Parathyroid adenoma (tissue), 2 donors: ENCODE data around the gene TAF1.
"Not testable (repeated sequence)": the region's sequence is repeated elsewhere in the genome, so short reads cannot be mapped to it uniquely, and the experiment has no call there.

Experiments used
- H2AFZ ChIP-seq: fragments of 300-600 bp; sonication (generic); one replicate; pipeline ENCODE4 v1.7.0; 2017; ENCODE audit warnings: antibody characterized with exemption, mild to moderate bottlenecking
- H3K27ac ChIP-seq: fragments of 300-600 bp; sonication (generic); one replicate; pipeline ENCODE4 v1.7.0; 2017
- H3K27me3 ChIP-seq: fragments of 300-600 bp; sonication (generic); one replicate; pipeline ENCODE4 v1.7.0; 2017; ENCODE audit warnings: low read length; ENCODE audit not compliant: control insufficient read depth, insufficient read depth
- H3K36me3 ChIP-seq: fragments of 300-600 bp; sonication (generic); one replicate; pipeline ENCODE4 v1.7.0; 2017; ENCODE audit warnings: low read length; ENCODE audit not compliant: control insufficient read depth, insufficient read depth
- H3K4me1 ChIP-seq: fragments of 300-600 bp; sonication (generic); one replicate; pipeline ENCODE4 v1.7.0; 2017; ENCODE audit warnings: control low read depth
- H3K4me2 ChIP-seq: fragments of 300-600 bp; sonication (generic); one replicate; pipeline ENCODE4 v1.7.0; 2017; ENCODE audit warnings: low read length
- H3K4me3 ChIP-seq: fragments of 300-600 bp; sonication (generic); one replicate; pipeline ENCODE4 v1.7.0; 2017; ENCODE audit warnings: low read depth, low read length
- H3K79me2 ChIP-seq: fragments of 300-600 bp; sonication (generic); one replicate; pipeline ENCODE4 v1.7.0; 2017; ENCODE audit warnings: control low read depth
- H3K9ac ChIP-seq: fragments of 300-600 bp; sonication (generic); one replicate; pipeline ENCODE4 v1.7.0; 2017; ENCODE audit warnings: mild to moderate bottlenecking
- H3K9me3 ChIP-seq: fragments of 300-600 bp; sonication (generic); one replicate; pipeline ENCODE4 v1.7.0; 2017; ENCODE audit warnings: low read length; ENCODE audit not compliant: control insufficient read depth
- TF ChIP-seq, protein P1 (sequence below): fragments of 300-600 bp; sonication (generic); IDR thresholded peaks from one replicate; pipeline ENCODE4 v1.7.0; 2017; ENCODE audit warnings: antibody characterized with exemption, mild to moderate bottlenecking
- donor health status: primary hyperparathyroidism.

Gene TAF1

GRCh38 chrX:71326394-71326793 lies 39.8 kb upstream of the TAF1 start:
- Histone ChIP-seq H3K9me3 (no peaks in the 10 kb centered on the region), H3K36me3 (no peaks in the 10 kb centered on the region), H3K27me3 (no peaks in the 10 kb centered on the region), H3K4me2 (no peak overlapping the region), H2AFZ (no peak overlapping the region), H3K4me1 (no peaks in the 10 kb centered on the region), H3K79me2 (no peaks in the 10 kb centered on the region), H3K27ac (no peak overlapping the region), H3K9ac (no peak overlapping the region), H3K4me3 (no peak overlapping the region)
- TF ChIP-seq, protein P1, sequence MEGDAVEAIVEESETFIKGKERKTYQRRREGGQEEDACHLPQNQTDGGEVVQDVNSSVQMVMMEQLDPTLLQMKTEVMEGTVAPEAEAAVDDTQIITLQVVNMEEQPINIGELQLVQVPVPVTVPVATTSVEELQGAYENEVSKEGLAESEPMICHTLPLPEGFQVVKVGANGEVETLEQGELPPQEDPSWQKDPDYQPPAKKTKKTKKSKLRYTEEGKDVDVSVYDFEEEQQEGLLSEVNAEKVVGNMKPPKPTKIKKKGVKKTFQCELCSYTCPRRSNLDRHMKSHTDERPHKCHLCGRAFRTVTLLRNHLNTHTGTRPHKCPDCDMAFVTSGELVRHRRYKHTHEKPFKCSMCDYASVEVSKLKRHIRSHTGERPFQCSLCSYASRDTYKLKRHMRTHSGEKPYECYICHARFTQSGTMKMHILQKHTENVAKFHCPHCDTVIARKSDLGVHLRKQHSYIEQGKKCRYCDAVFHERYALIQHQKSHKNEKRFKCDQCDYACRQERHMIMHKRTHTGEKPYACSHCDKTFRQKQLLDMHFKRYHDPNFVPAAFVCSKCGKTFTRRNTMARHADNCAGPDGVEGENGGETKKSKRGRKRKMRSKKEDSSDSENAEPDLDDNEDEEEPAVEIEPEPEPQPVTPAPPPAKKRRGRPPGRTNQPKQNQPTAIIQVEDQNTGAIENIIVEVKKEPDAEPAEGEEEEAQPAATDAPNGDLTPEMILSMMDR, result no peak

GRCh38 chrX:71349151-71349665 lies 16.9 kb upstream of the TAF1 start:
- not testable (repeated sequence) for H3K4me1 ChIP-seq, H3K79me2 ChIP-seq, H3K27ac ChIP-seq, H3K9me3 ChIP-seq, H3K4me3 ChIP-seq, H3K4me2 ChIP-seq, H3K36me3 ChIP-seq, H3K9ac ChIP-seq, H3K27me3 ChIP-seq, H2AFZ ChIP-seq

DNA sequence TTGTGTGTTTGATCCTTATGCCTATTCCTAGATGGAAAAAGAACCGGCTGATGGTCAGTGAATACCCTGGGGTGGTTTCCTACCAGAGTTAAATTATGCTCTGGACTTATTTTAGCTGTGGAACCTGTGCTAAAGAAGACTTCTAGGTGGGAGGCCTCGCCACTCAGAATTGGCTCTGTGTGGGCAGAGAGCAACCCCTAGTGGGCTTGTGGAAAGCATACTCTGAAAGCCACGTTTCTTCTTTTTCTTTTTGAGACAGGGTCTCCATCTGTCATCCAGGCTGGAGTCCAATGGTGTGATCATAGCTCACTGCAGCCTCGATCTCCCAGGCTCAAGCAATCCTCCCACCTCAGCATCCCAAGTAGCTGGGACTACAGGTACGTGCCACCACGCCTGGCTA lies 16.3 kb upstream of the TAF1 start:
- H3K9me3 ChIP-seq, H3K4me3 ChIP-seq, H3K9ac ChIP-seq, H3K36me3 ChIP-seq, H2AFZ ChIP-seq, H3K79me2 ChIP-seq, H3K4me2 ChIP-seq, H3K27ac ChIP-seq, H3K27me3 ChIP-seq, H3K4me1 ChIP-seq: not testable (repeated sequence)

- H3K27ac ChIP-seq, H3K4me2 ChIP-seq, H3K79me2 ChIP-seq, H3K4me1 ChIP-seq, H3K9ac ChIP-seq, H3K4me3 ChIP-seq, H3K27me3 ChIP-seq, H3K9me3 ChIP-seq, H2AFZ ChIP-seq, H3K36me3 ChIP-seq: not testable (repeated sequence)
Observed at GRCh38 chrX:71352439-71352838, 13.7 kb upstream of the TAF1 start.

- Histone ChIP-seq H3K9me3 (no peaks in the 10 kb centered on the region), H3K79me2 (peaks cover 11% of the 10 kb centered on the region), H3K27ac (no peak overlapping the region), H3K4me1 (peaks cover 5% of the 10 kb centered on the region), H3K27me3 (no peaks in the 10 kb centered on the region), H2AFZ (no peak overlapping the region), H3K4me3 (no peak overlapping the region), H3K9ac (no peak overlapping the region), H3K4me2 (no peak overlapping the region), H3K36me3 (no peaks in the 10 kb centered on the region)
- TF ChIP-seq, protein P1, result no peak
Observed at GRCh38 chrX:71364221-71364620, 1.9 kb upstream of the TAF1 start.

DNA sequence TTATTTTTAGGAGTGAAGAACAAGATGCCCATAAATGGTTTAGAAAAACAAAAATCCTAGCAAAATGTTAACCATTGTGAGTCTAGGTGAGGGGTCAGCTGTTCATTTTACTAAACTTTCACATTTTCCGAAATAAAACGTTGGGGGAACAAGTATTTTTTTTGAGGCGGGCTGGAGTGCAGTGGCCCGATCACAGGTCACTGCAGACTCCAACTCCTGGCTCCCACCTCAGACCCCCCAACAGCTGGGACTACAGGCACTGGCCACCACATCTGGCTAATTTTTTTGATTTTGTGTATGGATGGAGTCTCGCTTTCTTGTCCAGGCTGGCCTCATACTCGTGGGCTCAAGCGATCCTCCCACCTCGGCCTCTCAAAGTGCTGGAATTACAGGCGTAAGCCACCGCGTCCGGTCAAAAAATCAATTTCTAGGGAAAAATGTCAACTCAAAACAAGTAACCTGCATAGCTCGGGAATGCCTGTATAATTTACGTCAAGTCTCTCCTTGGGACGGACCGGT lies 742 bp upstream of the TAF1 start:
- peak overlapping the region; percentile 78 for H3K4me2 ChIP-seq
- TF ChIP-seq, protein P1, result no peak
- no peaks in the 10 kb centered on the region for H3K36me3 ChIP-seq
- H2AFZ ChIP-seq, result peak overlapping the region; percentile 89
- H3K27me3 ChIP-seq, result no peaks in the 10 kb centered on the region
- H3K4me1 ChIP-seq, result peaks cover 5% of the 10 kb centered on the region
- peak overlapping the region; percentile 92 for H3K27ac ChIP-seq
- peaks cover 17% of the 10 kb centered on the region for H3K79me2 ChIP-seq
- H3K9me3 ChIP-seq, result no peaks in the 10 kb centered on the region
- no peak overlapping the region for H3K9ac ChIP-seq
- peak overlapping the region; percentile 84 for H3K4me3 ChIP-seq
